Gastrocnemius medialis (tissue), 4 donors: ENCODE results near the gene FBXO28.

Experiments
- POLR2A ChIP-seq, 2 donors: fragments of 450-650 bp; IDR thresholded peaks; one replicate each; pipeline ENCODE4 v1.6.1; 2017; ENCODE audit warnings: antibody characterized with exemption in 2 of 2, mild to moderate bottlenecking in 2 of 2, moderate library complexity in 2 of 2
- TF ChIP-seq, protein P1 (sequence below), 5 experiments: fragments of 450-650 bp in 3 of 5; fragments of 200-600 bp in 2 of 5; sonication (generic) in 2 of 5; IDR thresholded peaks in 4 of 5; conservative IDR thresholded peaks in 1 of 5; 1 replicate in 4 of 5; 2 replicates in 1 of 5; pipeline ENCODE4 v1.5.1; 2016 to 2019; ENCODE audit warnings: antibody characterized with exemption in 5 of 5, mild to moderate bottlenecking in 3 of 5, moderate library complexity in 3 of 5

DNA sequence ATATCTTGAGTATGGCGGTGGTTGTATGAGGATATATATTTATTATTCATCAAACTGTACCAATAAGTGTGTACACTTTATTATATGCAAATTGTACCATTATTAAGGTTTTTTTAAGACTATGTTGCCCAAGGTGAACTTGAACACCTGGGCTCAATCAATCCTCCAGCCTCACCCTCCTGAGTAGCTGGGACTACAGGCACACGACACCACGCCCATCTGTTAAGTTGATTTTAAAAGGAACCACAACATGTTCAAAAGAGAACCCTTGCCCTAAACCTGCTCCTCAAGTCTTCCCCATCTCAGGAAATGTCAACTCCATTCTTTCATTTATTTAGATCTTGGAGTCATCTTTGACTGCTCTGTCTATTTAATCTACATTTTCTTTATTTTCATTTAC is 24.3 kb upstream of the FBXO28 start:
- TF ChIP-seq, protein P1, sequence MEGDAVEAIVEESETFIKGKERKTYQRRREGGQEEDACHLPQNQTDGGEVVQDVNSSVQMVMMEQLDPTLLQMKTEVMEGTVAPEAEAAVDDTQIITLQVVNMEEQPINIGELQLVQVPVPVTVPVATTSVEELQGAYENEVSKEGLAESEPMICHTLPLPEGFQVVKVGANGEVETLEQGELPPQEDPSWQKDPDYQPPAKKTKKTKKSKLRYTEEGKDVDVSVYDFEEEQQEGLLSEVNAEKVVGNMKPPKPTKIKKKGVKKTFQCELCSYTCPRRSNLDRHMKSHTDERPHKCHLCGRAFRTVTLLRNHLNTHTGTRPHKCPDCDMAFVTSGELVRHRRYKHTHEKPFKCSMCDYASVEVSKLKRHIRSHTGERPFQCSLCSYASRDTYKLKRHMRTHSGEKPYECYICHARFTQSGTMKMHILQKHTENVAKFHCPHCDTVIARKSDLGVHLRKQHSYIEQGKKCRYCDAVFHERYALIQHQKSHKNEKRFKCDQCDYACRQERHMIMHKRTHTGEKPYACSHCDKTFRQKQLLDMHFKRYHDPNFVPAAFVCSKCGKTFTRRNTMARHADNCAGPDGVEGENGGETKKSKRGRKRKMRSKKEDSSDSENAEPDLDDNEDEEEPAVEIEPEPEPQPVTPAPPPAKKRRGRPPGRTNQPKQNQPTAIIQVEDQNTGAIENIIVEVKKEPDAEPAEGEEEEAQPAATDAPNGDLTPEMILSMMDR (IDR thresholded peaks at IDR 0.05 in 4 of 5, conservative IDR thresholded peaks at IDR 0.05 in 1 of 5) = no peak
- no peak for TF ChIP-seq POLR2A (IDR thresholded peaks at IDR 0.05)
